ENCODE data around the gene ANKRD31.

ANKRD31 gene

DNA sequence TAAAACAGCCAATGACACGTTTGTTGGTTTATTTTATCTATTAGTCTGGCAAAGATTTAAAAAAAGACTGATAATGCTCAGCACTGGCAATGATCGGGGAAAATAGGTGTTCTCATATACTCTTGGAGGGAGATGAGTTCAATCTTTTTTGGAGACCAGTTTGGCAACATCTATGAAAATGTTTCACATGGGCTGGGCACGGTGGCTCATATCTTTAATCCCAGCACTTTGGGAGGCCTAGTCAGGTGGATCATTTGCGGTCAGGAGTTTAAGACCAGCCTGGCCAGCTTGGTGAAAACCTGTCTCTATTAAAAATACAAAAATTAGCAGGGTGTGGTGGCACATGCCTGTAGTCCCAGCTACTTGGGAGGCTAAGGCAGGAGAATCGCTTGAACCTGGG is 6.8 kb upstream of the ANKRD31 start:
- TF ChIP-seq, protein P1, sequence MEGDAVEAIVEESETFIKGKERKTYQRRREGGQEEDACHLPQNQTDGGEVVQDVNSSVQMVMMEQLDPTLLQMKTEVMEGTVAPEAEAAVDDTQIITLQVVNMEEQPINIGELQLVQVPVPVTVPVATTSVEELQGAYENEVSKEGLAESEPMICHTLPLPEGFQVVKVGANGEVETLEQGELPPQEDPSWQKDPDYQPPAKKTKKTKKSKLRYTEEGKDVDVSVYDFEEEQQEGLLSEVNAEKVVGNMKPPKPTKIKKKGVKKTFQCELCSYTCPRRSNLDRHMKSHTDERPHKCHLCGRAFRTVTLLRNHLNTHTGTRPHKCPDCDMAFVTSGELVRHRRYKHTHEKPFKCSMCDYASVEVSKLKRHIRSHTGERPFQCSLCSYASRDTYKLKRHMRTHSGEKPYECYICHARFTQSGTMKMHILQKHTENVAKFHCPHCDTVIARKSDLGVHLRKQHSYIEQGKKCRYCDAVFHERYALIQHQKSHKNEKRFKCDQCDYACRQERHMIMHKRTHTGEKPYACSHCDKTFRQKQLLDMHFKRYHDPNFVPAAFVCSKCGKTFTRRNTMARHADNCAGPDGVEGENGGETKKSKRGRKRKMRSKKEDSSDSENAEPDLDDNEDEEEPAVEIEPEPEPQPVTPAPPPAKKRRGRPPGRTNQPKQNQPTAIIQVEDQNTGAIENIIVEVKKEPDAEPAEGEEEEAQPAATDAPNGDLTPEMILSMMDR (IDR thresholded peaks at IDR 0.05; ENCODE audit: extremely low read depth, missing control alignments) = no peak
- DNase-seq (ENCODE audit: low spot score) = no peak

DNA sequence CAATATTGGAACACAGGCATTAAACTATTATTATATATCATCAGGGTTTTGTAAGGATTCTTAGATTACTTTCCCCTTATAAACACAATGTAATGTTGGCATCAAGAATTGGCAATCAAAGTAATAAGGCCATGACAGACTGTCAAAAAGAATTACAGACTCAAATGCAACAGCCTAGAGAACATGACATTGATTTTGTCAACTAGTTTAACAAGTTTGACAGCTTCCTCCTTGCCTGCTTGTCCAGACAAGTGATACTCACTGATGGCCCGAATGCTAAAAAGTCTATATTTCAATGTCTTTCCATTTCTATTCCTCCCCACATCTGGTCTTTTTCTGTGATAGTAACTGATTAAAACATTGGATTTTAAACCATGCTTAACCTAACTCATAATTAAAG is 6.4 kb upstream of the ANKRD31 start:
- TF ChIP-seq, protein P1 (IDR thresholded peaks at IDR 0.05; ENCODE audit: extremely low read depth, missing control alignments) = no peak

DNA sequence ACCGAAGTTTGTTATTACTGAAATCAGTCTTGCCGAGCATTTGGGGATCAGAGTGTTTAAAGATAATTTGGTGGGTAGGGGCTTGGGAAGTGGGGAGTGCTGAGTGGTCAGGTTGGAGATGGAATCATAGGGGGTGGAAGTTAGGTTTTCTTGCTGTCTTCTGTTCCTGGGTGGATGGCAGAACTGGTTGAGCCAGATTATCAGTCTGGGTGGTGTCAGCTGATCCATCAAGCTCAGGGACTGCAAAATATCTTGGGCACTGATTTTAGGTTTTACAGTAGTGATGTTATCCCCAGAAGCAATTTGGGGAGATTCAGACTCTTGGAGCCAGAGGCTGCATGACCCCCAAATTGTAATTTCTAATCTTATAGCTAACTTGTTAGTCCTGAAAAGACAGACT is 5.4 kb upstream of the ANKRD31 start:
- DNase-seq (ENCODE audit: low spot score) = no peak
- TF ChIP-seq, protein P1 (IDR thresholded peaks at IDR 0.05; ENCODE audit: extremely low read depth, missing control alignments) = no peak

More for the DNA sequence above, 6.4 kb upstream of the ANKRD31 start:
- DNase-seq (ENCODE audit: low spot score) = no peak

GRCh38 chr5:75239681-75240080 is 3.0 kb upstream of the ANKRD31 start:
- DNase-seq (ENCODE audit: low spot score) = no peak
- TF ChIP-seq, protein P1 (IDR thresholded peaks at IDR 0.05; ENCODE audit: extremely low read depth, missing control alignments) = no peak

GRCh38 chr5:75235711-75236110 is 967 bp downstream of the ANKRD31 start:
- no peak for DNase-seq (ENCODE audit: low spot score)
- TF ChIP-seq, protein P1 (IDR thresholded peaks at IDR 0.05; ENCODE audit: extremely low read depth, missing control alignments) = no peak

DNA sequence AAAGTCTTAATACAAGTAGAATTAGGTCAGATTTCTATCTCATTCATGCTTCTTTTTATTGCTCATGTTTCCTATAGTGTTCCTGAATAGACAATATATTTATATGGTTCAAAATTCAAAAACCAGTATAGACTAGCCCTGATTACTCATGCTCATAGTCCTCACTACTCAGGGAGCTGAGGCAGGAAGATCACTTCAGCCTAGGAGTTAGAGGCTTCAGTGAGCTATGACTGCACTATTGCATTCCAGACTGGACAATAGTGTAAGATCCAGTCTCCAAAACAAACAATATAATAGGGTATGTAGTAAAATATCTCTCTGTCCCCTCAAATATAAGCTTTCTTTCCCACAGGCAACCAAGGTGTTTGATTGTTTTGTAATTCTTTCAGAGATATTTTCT is 2.4 kb downstream of the ANKRD31 start:
- no peak for DNase-seq (ENCODE audit: low spot score)
- TF ChIP-seq, protein P1 (IDR thresholded peaks at IDR 0.05; ENCODE audit: extremely low read depth, missing control alignments) = no peak

DNA sequence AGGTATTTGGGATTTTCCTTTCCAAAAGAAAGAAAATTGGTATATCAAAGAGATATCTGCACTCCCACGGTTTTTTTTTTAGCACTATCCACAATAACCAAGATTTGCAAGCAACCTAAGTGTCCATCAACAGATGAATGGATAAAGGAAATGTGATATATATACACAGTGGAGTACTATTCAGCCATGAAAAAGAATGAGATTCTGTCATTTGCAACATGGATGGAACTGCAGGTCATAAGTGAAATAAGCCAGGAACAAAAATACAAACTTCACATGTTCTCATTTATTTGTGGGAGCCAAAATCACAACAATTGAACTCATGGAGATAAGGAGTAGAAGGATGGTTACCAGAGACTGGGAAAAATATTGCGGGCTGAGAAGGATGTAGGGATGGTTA is 9.8 kb downstream of the ANKRD31 start:
- TF ChIP-seq, protein P1 (IDR thresholded peaks at IDR 0.05; ENCODE audit: extremely low read depth, missing control alignments) = no peak
- no peak for DNase-seq (ENCODE audit: low spot score)

All from GM20000 (cell line).